ENCODE results near the gene PCGF3.
"Not testable (repeated sequence)": the region's sequence is repeated elsewhere in the genome, so short reads cannot be mapped to it uniquely, and the experiment has no call there.

DNA sequence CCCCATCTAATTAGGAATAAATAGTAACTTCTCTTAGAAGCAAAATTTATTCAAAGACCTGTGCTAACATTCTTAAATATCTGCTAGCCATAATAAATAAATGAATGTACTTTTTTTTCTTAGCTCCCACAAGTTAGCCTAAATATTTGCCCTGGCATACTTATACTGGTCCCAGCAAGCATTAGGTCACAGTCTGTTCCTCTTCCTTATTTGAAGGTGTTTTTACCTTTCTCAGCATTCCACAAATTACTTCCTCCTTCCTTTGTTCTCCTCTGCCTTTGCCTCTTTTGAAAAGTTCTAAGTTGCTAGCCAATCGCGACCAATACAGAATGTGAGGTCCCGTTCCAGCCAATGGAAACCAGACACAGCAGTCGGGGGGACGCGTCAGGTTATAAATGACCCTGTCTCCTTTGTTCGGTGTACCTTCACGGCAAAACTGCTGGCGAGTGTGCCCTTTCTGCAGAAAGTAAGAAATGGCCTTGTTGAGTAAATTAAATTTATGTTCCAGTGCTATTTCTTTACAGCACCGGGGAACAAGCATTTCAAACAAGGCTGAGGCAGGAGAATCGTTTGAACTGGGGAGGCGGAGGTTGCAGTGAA, 11.2 kb upstream of the PCGF3 start:
- TF ChIP-seq, protein P1, sequence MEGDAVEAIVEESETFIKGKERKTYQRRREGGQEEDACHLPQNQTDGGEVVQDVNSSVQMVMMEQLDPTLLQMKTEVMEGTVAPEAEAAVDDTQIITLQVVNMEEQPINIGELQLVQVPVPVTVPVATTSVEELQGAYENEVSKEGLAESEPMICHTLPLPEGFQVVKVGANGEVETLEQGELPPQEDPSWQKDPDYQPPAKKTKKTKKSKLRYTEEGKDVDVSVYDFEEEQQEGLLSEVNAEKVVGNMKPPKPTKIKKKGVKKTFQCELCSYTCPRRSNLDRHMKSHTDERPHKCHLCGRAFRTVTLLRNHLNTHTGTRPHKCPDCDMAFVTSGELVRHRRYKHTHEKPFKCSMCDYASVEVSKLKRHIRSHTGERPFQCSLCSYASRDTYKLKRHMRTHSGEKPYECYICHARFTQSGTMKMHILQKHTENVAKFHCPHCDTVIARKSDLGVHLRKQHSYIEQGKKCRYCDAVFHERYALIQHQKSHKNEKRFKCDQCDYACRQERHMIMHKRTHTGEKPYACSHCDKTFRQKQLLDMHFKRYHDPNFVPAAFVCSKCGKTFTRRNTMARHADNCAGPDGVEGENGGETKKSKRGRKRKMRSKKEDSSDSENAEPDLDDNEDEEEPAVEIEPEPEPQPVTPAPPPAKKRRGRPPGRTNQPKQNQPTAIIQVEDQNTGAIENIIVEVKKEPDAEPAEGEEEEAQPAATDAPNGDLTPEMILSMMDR (IDR thresholded peaks at IDR 0.05 in 2 of 3, conservative IDR thresholded peaks at IDR 0.05 in 1 of 3; ENCODE audit: borderline replicate concordance in 1 of 3, insufficient read depth in 1 of 3, low read depth in 2 of 3, low read length in 2 of 3) = not testable (repeated sequence)
- TF ChIP-seq ZFX (IDR thresholded peaks at IDR 0.05); EZH2phosphoT487 (IDR thresholded peaks at IDR 0.05; ENCODE audit: borderline replicate concordance); EZH2 (IDR thresholded peaks at IDR 0.05); ZNF274 (IDR thresholded peaks at IDR 0.05; ENCODE audit: low read depth, low read length); SIN3A (IDR thresholded peaks at IDR 0.05; ENCODE audit: low read depth); ZBTB33 (IDR thresholded peaks at IDR 0.05; ENCODE audit: extremely low read depth, insufficient replicate concordance, low read length); POLR2A (IDR thresholded peaks at IDR 0.05; ENCODE audit: borderline replicate concordance, extremely low read depth, insufficient read depth, insufficient read length); SP1 (IDR thresholded peaks at IDR 0.05; ENCODE audit: low read depth): not testable (repeated sequence)
- TF ChIP-seq, protein P2, sequence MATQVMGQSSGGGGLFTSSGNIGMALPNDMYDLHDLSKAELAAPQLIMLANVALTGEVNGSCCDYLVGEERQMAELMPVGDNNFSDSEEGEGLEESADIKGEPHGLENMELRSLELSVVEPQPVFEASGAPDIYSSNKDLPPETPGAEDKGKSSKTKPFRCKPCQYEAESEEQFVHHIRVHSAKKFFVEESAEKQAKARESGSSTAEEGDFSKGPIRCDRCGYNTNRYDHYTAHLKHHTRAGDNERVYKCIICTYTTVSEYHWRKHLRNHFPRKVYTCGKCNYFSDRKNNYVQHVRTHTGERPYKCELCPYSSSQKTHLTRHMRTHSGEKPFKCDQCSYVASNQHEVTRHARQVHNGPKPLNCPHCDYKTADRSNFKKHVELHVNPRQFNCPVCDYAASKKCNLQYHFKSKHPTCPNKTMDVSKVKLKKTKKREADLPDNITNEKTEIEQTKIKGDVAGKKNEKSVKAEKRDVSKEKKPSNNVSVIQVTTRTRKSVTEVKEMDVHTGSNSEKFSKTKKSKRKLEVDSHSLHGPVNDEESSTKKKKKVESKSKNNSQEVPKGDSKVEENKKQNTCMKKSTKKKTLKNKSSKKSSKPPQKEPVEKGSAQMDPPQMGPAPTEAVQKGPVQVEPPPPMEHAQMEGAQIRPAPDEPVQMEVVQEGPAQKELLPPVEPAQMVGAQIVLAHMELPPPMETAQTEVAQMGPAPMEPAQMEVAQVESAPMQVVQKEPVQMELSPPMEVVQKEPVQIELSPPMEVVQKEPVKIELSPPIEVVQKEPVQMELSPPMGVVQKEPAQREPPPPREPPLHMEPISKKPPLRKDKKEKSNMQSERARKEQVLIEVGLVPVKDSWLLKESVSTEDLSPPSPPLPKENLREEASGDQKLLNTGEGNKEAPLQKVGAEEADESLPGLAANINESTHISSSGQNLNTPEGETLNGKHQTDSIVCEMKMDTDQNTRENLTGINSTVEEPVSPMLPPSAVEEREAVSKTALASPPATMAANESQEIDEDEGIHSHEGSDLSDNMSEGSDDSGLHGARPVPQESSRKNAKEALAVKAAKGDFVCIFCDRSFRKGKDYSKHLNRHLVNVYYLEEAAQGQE (IDR thresholded peaks at IDR 0.05; ENCODE audit: low read depth) = not testable (repeated sequence)
